NCI-H1105 treated with DMSO at 0.1 percent for 48 hours (cell line): ENCODE data around the gene OTOP2.

Source experiments
- DNase-seq: peaks from one replicate; lab custom pipeline; 2025; lab: John Stamatoyannopoulos, UW

The OTOP2 gene

DNA sequence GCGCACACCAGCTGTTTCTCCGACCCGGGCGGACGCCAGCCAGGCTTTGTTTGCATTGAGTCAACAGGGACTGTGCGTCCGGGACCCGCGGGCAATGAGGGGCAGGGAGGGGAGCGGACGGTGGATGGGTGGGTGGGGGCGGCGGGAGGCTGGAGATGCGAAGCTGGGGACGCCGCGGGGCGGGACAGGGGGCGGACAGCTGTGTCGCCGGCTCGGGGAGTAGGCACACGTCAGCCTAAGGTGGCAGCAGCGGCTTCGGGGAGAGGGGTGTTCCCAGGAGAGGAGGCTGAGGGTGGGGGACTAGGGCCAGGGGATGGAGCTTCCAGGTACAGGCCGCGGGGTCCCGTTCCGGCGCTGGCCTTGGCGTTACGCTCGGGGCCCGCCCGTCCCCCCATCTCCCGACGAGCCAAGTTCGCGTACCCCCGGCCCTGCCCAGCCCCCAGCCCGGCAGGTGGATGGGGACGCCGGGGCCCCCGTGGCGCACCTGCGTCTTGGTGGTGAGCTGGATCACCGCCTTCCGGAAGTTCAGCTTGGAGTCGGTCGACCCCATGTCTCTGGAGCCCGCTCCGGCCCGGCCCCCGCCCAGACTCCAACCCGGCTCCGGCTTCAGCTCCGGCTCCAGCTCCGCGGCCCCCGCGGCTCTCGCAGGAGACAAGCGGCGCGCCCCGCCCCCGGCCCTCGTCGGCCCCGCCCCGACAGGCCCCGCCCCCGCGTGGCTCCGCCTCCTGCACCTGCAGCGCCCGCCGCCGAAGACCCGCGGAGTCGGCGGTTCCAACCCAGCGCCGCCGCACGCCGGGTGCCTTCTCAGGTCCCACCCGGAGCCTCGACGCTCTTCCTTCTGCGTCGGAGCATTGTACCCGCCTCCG, 48.3 kb downstream of the OTOP2 start, which contains the start of gene HID1:
Gene HID1, minus strand, starts transcription at position 653 of the 866 bp plus-strand sequence. Its CDS starts 103 bp downstream, at position 550.
- peak; percentile 55 for DNase-seq

DNA sequence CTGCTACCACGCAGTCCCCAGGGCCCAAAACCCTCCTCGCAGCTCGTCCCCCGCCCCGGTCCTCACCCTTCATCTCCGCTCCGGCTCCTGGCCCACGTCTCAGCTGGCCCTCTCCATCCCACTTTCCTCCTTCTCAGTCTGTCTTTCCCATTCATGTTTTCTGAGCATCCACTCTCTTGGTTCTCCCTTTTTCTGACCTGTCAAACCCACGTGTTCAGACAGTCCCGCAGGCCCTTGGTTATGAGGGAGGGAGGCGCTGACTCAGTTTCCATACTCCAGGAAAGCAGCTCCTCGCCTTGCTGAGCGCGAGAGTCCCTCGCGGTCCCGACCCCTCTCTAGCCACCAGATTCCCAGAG, 48.9 kb downstream of the OTOP2 start:
- no peak for DNase-seq

- DNase-seq = no peak
Measured at GRCh38 chr17:74975943-74976342, 51.9 kb downstream of the OTOP2 start.

DNA sequence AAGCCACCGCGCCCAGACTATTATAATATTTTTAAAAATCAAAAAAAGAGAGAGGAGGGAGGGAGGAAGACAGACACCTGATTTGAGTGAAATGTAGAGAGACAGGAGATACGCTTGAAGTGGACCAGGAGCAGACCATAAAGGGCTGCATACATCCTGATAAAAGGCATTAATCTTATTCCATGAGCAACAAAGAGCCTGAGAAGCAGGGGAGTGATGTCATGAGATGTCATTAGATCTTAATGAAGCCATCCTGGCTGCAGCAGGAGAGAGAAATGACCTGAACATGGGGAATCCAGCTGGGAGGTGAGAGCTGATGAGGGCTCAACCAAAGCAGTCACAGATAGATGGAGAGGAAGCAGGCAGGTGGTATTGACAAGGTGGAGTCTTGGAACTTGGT, 53.7 kb downstream of the OTOP2 start:
- DNase-seq = no peak

DNA sequence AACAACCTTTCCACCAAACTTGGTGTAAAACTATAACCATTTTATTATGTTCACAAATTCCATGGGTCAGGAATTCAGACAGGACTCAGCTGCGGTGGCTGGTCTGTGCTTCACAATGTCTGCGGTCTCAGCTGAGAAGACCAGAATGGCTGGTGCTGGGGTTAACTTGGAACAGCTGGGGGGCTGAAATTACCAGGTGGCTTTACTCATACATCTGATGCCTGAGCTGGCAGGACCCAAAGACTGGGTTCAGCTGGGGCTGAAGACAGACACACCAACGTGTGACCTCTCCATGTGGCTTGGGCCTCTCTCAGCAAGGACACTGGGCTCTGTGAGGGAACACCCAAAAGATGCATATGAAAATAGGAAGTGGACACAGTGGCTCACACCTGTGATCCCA, 54.2 kb downstream of the OTOP2 start:
- DNase-seq = no peak

DNA sequence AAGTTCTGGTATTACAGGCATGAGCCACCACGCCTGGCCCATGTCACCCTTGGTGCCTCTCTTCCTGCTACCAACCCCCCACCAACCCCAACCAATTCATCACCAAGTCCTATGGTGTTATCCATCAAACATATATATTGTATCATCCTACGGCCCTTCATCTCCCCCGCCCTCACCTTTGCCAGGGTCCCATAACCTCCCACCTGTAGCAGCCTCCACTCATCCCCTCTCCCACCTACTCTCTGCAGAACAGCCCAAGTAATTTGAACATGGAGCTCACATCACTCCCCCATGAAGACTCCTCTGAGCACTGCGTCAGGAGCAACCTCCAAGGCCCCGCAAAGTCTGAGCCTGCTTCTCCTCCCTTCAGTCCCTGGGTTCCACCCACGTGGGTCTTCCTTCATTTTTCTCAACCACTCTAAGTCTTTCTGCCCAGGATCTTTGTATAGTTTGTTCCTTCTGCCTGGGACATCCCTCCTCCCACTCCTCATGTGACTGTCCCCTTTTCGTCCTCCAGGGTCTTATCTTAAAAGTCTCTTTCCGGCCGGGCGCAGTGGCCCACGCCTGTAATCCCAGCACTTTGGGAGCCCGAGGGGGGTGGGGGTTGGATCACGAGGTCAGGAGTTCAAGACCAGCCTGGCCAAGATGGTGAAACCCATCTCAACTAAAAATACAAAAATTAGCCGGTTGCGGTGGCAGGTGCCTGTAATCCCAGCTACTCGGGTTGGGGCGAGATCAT, 55.5 kb downstream of the OTOP2 start:
- DNase-seq = no peak

GRCh38 chr17:74981318-74981978, 57.4 kb downstream of the OTOP2 start:
- no peak for DNase-seq

DNA sequence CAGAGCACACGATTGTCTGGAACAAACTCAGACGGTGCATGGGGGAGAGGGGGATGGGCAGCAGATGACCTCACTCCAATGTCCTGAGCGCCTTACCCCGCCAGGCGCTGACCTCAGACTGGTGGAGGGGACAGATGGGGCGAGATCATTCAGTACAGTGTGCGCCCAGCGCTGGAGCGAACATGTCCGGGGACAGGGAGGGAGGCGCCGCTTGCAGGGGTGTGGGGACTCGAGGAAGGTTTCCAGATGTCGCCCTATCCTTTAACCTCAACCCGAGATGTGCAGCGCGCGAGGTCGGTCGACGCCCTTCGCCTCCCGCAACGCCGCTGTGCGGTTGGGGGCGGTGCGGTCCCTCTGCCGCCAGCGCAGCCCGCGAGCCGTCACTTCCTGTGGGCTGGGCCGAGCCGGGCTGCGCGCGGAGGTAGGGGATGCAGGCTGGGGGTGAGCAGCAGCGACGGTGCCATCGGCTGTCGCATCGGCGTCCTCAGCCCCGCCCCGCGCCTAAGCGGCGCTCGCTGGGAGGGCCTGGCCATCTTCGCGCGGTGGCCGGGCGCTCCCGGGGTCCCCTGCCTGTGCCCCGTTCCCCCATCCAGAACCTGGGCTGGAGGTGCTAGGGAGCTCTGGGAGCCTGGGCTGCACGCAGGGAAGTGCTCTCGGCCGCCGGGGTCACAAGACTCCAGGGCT, 58.0 kb downstream of the OTOP2 start:
- DNase-seq = peak; percentile 74

GRCh38 chr17:74982663-74983313, 58.7 kb downstream of the OTOP2 start:
- peak; percentile 45 for DNase-seq
